ENCODE data around the gene POLDIP3. TPM values are rescaled to one million over a fixed set of nuclear protein-coding genes. Genes with fewer than 3 reads are reported as not detected.

The POLDIP3 gene
- total RNA-seq, 1 donor from 2014 or later: 34.7 TPM

GRCh38 chr22:42642806-42643633 lies 28.3 kb upstream of the POLDIP3 start:
- no peak overlapping the region for H3K4me3 ChIP-seq (ENCODE audit: low read depth, low read length)
- H3K36me3 ChIP-seq (ENCODE audit: control insufficient read depth, insufficient read depth, low read length): no peaks in the 10 kb centered on the region
- TF ChIP-seq, protein P1, sequence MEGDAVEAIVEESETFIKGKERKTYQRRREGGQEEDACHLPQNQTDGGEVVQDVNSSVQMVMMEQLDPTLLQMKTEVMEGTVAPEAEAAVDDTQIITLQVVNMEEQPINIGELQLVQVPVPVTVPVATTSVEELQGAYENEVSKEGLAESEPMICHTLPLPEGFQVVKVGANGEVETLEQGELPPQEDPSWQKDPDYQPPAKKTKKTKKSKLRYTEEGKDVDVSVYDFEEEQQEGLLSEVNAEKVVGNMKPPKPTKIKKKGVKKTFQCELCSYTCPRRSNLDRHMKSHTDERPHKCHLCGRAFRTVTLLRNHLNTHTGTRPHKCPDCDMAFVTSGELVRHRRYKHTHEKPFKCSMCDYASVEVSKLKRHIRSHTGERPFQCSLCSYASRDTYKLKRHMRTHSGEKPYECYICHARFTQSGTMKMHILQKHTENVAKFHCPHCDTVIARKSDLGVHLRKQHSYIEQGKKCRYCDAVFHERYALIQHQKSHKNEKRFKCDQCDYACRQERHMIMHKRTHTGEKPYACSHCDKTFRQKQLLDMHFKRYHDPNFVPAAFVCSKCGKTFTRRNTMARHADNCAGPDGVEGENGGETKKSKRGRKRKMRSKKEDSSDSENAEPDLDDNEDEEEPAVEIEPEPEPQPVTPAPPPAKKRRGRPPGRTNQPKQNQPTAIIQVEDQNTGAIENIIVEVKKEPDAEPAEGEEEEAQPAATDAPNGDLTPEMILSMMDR (IDR thresholded peaks at IDR 0.05; ENCODE audit: insufficient read depth, low read length, poor library complexity, severe bottlenecking): no peak
- no peaks in the 10 kb centered on the region for H3K27me3 ChIP-seq (ENCODE audit: control insufficient read depth, insufficient read depth, low read length)
- no peak for DNase-seq (ENCODE audit: low read depth)

- TF ChIP-seq, protein P1 (IDR thresholded peaks at IDR 0.05; ENCODE audit: insufficient read depth, low read length, poor library complexity, severe bottlenecking): no peak
- no peaks in the 10 kb centered on the region for H3K36me3 ChIP-seq (ENCODE audit: control insufficient read depth, insufficient read depth, low read length)
- H3K27me3 ChIP-seq (ENCODE audit: control insufficient read depth, insufficient read depth, low read length): no peaks in the 10 kb centered on the region
- DNase-seq (ENCODE audit: low read depth): no peak
- H3K4me3 ChIP-seq (ENCODE audit: low read depth, low read length): no peak overlapping the region
Measured at GRCh38 chr22:42641801-42642413, 27.2 kb upstream of the POLDIP3 start.

DNA sequence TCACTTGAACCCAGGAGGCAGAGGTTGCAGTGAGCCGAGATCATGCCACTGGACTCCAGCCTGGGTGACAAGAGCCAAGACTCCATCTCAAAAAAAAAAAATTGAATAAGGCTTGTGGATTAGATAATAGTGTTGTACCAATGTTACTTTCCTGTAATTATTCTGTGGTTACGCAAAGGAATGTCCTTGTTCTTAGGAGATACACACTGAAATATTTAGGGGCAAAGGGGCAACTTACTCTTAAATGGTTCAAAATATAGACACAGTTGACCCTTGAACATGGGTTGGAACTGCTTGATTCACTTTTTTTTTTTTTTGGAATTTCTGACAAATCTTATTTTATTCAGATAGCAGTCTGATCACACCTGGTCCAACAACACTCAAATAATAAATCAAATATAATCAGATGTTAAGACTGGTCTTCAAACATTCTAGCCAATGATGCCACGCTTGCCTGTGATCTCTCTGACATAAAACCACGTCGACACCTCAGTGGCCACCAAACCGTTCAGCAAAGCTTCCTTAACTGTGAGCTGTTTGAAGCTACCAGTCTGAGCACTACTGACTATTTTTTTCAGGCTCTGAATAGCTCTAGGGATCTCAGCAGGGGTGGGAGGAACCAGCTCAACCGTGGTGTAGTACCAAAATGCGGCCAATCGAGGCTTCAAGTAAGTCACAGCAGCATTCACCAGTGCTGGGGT lies 25.0 kb upstream of the POLDIP3 start:
- no peak for DNase-seq (ENCODE audit: low read depth)
- Histone ChIP-seq H3K36me3 (ENCODE audit: control insufficient read depth, insufficient read depth, low read length) (no peaks in the 10 kb centered on the region), H3K4me3 (ENCODE audit: low read depth, low read length) (no peak overlapping the region), H3K27me3 (ENCODE audit: control insufficient read depth, insufficient read depth, low read length) (no peaks in the 10 kb centered on the region)
- TF ChIP-seq, protein P1 (IDR thresholded peaks at IDR 0.05; ENCODE audit: insufficient read depth, low read length, poor library complexity, severe bottlenecking): no peak

GRCh38 chr22:42637555-42637954 lies 22.9 kb upstream of the POLDIP3 start:
- no peak overlapping the region for H3K4me3 ChIP-seq (ENCODE audit: low read depth, low read length)
- no peaks in the 10 kb centered on the region for H3K27me3 ChIP-seq (ENCODE audit: control insufficient read depth, insufficient read depth, low read length)
- TF ChIP-seq, protein P1 (IDR thresholded peaks at IDR 0.05; ENCODE audit: insufficient read depth, low read length, poor library complexity, severe bottlenecking): no peak
- DNase-seq (ENCODE audit: low read depth): no peak
- H3K36me3 ChIP-seq (ENCODE audit: control insufficient read depth, insufficient read depth, low read length): no peaks in the 10 kb centered on the region

GRCh38 chr22:42636506-42636905 lies 21.8 kb upstream of the POLDIP3 start:
- Histone ChIP-seq H3K4me3 (ENCODE audit: low read depth, low read length) (no peak overlapping the region), H3K27me3 (ENCODE audit: control insufficient read depth, insufficient read depth, low read length) (no peaks in the 10 kb centered on the region), H3K36me3 (ENCODE audit: control insufficient read depth, insufficient read depth, low read length) (no peaks in the 10 kb centered on the region)
- no peak for DNase-seq (ENCODE audit: low read depth)
- TF ChIP-seq, protein P1 (IDR thresholded peaks at IDR 0.05; ENCODE audit: insufficient read depth, low read length, poor library complexity, severe bottlenecking): no peak
